Measurements from ENCODE around the gene GASK1B.
A peak's percentile ranks its signal among the peaks of the same experiment; 100 is the strongest.

DNA sequence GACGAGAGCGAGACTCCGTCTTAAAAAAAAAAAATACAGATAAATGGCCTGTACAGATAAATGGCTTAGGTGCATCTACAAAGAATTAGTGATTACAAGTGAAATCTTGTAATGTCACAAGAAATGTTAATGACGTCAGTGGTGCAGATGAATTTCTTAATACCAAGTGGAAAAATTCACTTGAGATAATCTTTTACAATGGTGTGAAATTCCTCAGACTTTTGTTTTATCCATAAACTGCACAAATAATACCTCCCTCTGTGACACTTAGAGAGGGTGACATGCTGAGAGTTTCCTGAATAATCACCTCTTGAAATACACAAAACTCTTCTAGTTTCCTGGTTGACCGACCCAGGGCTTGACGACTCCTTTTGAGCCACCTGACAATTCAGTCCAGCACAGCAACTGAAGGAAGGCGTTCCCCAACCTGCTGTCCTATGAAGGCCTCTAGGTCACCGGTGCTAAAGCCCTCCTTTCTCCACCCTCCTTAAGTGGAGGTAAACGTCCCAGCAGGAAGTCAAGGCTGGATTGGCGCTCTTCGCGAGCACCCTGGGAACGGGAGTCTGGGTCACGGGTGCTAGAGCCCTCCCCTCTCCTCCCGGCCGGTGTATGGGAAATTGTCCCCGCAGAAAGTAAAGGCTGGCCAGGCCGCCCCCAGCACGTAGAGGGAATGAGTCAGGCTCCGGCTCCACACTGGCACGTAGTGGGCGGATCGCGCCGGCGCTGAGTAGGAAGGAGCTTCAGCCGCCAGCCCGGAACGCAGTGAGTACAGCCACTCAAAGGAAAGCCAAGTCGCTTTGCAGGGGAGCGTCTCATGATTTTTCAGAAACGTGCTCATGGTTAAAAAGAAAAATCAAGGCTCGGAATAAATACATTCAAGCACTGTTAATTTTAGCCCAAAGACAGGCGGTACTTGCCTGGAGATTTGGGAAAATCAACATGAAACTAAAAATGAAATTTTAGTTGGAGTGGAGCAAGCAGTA lies 37.3 kb upstream of the GASK1B start, which contains the start of gene TMEM144:
- TF ChIP-seq, protein P1, sequence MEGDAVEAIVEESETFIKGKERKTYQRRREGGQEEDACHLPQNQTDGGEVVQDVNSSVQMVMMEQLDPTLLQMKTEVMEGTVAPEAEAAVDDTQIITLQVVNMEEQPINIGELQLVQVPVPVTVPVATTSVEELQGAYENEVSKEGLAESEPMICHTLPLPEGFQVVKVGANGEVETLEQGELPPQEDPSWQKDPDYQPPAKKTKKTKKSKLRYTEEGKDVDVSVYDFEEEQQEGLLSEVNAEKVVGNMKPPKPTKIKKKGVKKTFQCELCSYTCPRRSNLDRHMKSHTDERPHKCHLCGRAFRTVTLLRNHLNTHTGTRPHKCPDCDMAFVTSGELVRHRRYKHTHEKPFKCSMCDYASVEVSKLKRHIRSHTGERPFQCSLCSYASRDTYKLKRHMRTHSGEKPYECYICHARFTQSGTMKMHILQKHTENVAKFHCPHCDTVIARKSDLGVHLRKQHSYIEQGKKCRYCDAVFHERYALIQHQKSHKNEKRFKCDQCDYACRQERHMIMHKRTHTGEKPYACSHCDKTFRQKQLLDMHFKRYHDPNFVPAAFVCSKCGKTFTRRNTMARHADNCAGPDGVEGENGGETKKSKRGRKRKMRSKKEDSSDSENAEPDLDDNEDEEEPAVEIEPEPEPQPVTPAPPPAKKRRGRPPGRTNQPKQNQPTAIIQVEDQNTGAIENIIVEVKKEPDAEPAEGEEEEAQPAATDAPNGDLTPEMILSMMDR (IDR thresholded peaks at IDR 0.05) = no peak
- no peak for TF ChIP-seq EP300 (IDR thresholded peaks at IDR 0.05)
- no peak for TF ChIP-seq CEBPB (IDR thresholded peaks at IDR 0.05)
- TF ChIP-seq CHD2 (IDR thresholded peaks at IDR 0.05; ENCODE audit: low read length, partially characterized antibody) = no peak
- peak; percentile 51 for TF ChIP-seq POLR2A (IDR thresholded peaks at IDR 0.05; ENCODE audit: low read length)
- TF ChIP-seq HDAC2 (IDR thresholded peaks at IDR 0.05) = no peak
- TF ChIP-seq, protein P2, sequence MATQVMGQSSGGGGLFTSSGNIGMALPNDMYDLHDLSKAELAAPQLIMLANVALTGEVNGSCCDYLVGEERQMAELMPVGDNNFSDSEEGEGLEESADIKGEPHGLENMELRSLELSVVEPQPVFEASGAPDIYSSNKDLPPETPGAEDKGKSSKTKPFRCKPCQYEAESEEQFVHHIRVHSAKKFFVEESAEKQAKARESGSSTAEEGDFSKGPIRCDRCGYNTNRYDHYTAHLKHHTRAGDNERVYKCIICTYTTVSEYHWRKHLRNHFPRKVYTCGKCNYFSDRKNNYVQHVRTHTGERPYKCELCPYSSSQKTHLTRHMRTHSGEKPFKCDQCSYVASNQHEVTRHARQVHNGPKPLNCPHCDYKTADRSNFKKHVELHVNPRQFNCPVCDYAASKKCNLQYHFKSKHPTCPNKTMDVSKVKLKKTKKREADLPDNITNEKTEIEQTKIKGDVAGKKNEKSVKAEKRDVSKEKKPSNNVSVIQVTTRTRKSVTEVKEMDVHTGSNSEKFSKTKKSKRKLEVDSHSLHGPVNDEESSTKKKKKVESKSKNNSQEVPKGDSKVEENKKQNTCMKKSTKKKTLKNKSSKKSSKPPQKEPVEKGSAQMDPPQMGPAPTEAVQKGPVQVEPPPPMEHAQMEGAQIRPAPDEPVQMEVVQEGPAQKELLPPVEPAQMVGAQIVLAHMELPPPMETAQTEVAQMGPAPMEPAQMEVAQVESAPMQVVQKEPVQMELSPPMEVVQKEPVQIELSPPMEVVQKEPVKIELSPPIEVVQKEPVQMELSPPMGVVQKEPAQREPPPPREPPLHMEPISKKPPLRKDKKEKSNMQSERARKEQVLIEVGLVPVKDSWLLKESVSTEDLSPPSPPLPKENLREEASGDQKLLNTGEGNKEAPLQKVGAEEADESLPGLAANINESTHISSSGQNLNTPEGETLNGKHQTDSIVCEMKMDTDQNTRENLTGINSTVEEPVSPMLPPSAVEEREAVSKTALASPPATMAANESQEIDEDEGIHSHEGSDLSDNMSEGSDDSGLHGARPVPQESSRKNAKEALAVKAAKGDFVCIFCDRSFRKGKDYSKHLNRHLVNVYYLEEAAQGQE (IDR thresholded peaks at IDR 0.05) = no peak
- TF ChIP-seq RCOR1 (IDR thresholded peaks at IDR 0.05; ENCODE audit: low read depth, low read length) = no peak
- no peak for TF ChIP-seq EHMT2 (IDR thresholded peaks at IDR 0.05; ENCODE audit: low read depth)
- no peak for TF ChIP-seq SMC3 (IDR thresholded peaks at IDR 0.05)
